GM23338 (cell line): ENCODE results near the gene KRT3. TPM values are rescaled to one million over a fixed set of nuclear protein-coding genes. Genes with fewer than 3 reads are reported as not detected.
A peak's percentile ranks its signal among the peaks of the same experiment; 100 is the strongest.

Source experiments
- ATAC-seq: fragments of 200-7000 bp; cut with Tn5 transposase; 3 replicates; pipeline ENCODE4 v1.9.1; 2020
- DNase-seq: peaks from one replicate; pipeline ENCODE4 v3.0.0-alpha.2; 2015; ENCODE audit warnings: low spot score
- H2AFZ ChIP-seq: fragments of 200-600 bp; sonication (generic); 2 replicates; pipeline ENCODE4 v1.8.0; 2016; ENCODE audit warnings: antibody characterized with exemption, mild to moderate bottlenecking, moderate library complexity
- H3F3A ChIP-seq: fragments of 200-600 bp; sonication (generic); replicated peaks from 2 replicates; pipeline ENCODE4 v1.8.0; 2017; ENCODE audit warnings: antibody characterized with exemption, mixed run types, low read depth
- H3K27ac ChIP-seq: fragments of 200-600 bp; sonication (generic); 2 replicates; pipeline ENCODE4 v1.6.1; 2016; ENCODE audit warnings: low read depth
- H3K27me3 ChIP-seq: fragments of 200-600 bp; sonication (generic); 2 replicates; pipeline ENCODE4 v1.8.0; 2016; ENCODE audit warnings: mild to moderate bottlenecking, mixed run types, moderate library complexity; ENCODE audit not compliant: insufficient read depth
- H3K36me3 ChIP-seq: fragments of 200-600 bp; sonication (generic); 2 replicates; pipeline ENCODE4 v1.8.0; 2016; ENCODE audit warnings: mild to moderate bottlenecking; ENCODE audit not compliant: insufficient read depth
- H3K4me1 ChIP-seq: fragments of 200-600 bp; sonication (generic); 2 replicates; pipeline ENCODE4 v1.8.0; 2016; ENCODE audit warnings: mild to moderate bottlenecking, moderate library complexity; ENCODE audit not compliant: insufficient read depth
- H3K4me2 ChIP-seq: fragments of 200-600 bp; sonication (generic); 2 replicates; pipeline ENCODE4 v1.7.1; 2017; ENCODE audit warnings: mixed run types
- H3K4me3 ChIP-seq: fragments of 200-600 bp; sonication (generic); 2 replicates; pipeline ENCODE4 v1.6.1; 2016; ENCODE audit warnings: mixed run types
- H3K79me2 ChIP-seq: fragments of 200-600 bp; sonication (generic); replicated peaks from 2 replicates; pipeline ENCODE4 v1.8.0; 2017; ENCODE audit warnings: mild to moderate bottlenecking; ENCODE audit not compliant: insufficient read depth
- H3K9me2 ChIP-seq: fragments of 200-600 bp; sonication (generic); 2 replicates; pipeline ENCODE4 v1.8.0; 2017; ENCODE audit not compliant: insufficient read depth
- H4K20me1 ChIP-seq: fragments of 200-600 bp; sonication (generic); replicated peaks from 2 replicates; pipeline ENCODE4 v1.8.0; 2017; ENCODE audit warnings: mild to moderate bottlenecking; ENCODE audit not compliant: insufficient read depth
- H3K27ac Mint-ChIP-seq: 2 replicates; pipeline ENCODE4 v1.8.0; 2020; ENCODE audit warnings: inconsistent platforms, mild to moderate bottlenecking, moderate library complexity, mixed read lengths
- H3K27me3 Mint-ChIP-seq: 3 replicates; pipeline ENCODE4 v1.8.0; 2022; ENCODE audit warnings: low read depth, mild to moderate bottlenecking, moderate library complexity, mixed read lengths, inconsistent platforms; ENCODE audit not compliant: insufficient read depth, poor library complexity
- H3K36me3 Mint-ChIP-seq: 3 replicates; pipeline ENCODE4 v1.8.0; 2021; ENCODE audit warnings: low read depth, mild to moderate bottlenecking, inconsistent platforms, moderate library complexity, mixed read lengths
- H3K4me1 Mint-ChIP-seq: 3 replicates; pipeline ENCODE4 v1.8.0; 2020; ENCODE audit warnings: mild to moderate bottlenecking, inconsistent platforms, mixed read lengths
- H3K4me3 Mint-ChIP-seq: 3 replicates; pipeline ENCODE4 v1.8.0; 2021; ENCODE audit warnings: moderate library complexity, mild to moderate bottlenecking, inconsistent platforms, mixed read lengths
- H3K9me3 Mint-ChIP-seq: 3 replicates; pipeline ENCODE4 v1.8.0; 2020; ENCODE audit warnings: moderate library complexity, mild to moderate bottlenecking, inconsistent platforms, mixed read lengths
- EZH2 ChIP-seq: fragments of 200-600 bp; sonication (generic); IDR thresholded peaks from one replicate; pipeline ENCODE4 v1.8.0; 2017; ENCODE audit warnings: antibody characterized with exemption, mild to moderate bottlenecking, low read depth; ENCODE audit not compliant: unreplicated experiment
- EZH2phosphoT487 ChIP-seq: fragments of 200-600 bp; sonication (generic); IDR thresholded peaks from one replicate; pipeline ENCODE4 v1.8.1; 2018; ENCODE audit warnings: antibody characterized with exemption; ENCODE audit not compliant: unreplicated experiment
- JUNB ChIP-seq: IDR thresholded peaks from one replicate; pipeline ENCODE4 v1.6.1; 2016; ENCODE audit warnings: antibody characterized with exemption; ENCODE audit not compliant: unreplicated experiment
- NANOG ChIP-seq: IDR thresholded peaks from 2 replicates; pipeline ENCODE4 v1.6.1; 2016; ENCODE audit warnings: antibody characterized with exemption, borderline replicate concordance
- POLR2AphosphoS5 ChIP-seq: IDR thresholded peaks from 2 replicates; pipeline ENCODE4 v1.6.1; 2016; ENCODE audit warnings: antibody characterized with exemption, low read depth
- STAT1 ChIP-seq: IDR thresholded peaks from one replicate; pipeline ENCODE4 v1.6.1; 2016; ENCODE audit warnings: antibody characterized with exemption; ENCODE audit not compliant: unreplicated experiment
- ZNF114 ChIP-seq: fragments of 250-450 bp; sonication (Bioruptor Pico); IDR thresholded peaks from 2 replicates; pipeline ENCODE4 v1.5.0; 2020; ENCODE audit warnings: mild to moderate bottlenecking, moderate library complexity
- ZNF331 ChIP-seq: fragments of 250-450 bp; sonication (Bioruptor Pico); IDR thresholded peaks from 2 replicates; pipeline ENCODE4 v1.5.0; 2020; ENCODE audit warnings: low read depth, mild to moderate bottlenecking, moderate library complexity
- polyA plus RNA-seq: library from polyadenylated mRNA; unstranded; fragments of >200 nt; fragmentation: Nextera tagmentation; extraction: Ambion mirVana; gene quantifications from 2 replicates; pipeline ENCODE4 v1.2.1, GENCODE V29; 2016
- total RNA-seq: library from RNA; depleted of rRNA; stranded (reverse); fragments of >200 nt; shearing (Covaris generic); gene quantifications from 2 replicates; pipeline ENCODE4 v1.2.3, GENCODE V29; 2014
- TF ChIP-seq, protein P1 (sequence below), 2 experiments: fragments of 200-600 bp in 1 of 2; sonication (generic) in 1 of 2; conservative IDR thresholded peaks; 2 replicates each; pipeline versions ENCODE4 v1.5.1 to v1.6.1; 2016 to 2017; ENCODE audit warnings: antibody characterized with exemption in 2 of 2, low read depth in 2 of 2, mild to moderate bottlenecking in 2 of 2, moderate library complexity in 1 of 2
- TF ChIP-seq, protein P2 (sequence below): fragments of 250-450 bp; sonication (Bioruptor Pico); IDR thresholded peaks from 2 replicates; pipeline ENCODE4 v1.5.0; 2020; ENCODE audit warnings: mild to moderate bottlenecking, moderate library complexity

Gene KRT3
- total and polyA plus RNA-seq, 2 experiments from 2014 or later = not detected

DNA sequence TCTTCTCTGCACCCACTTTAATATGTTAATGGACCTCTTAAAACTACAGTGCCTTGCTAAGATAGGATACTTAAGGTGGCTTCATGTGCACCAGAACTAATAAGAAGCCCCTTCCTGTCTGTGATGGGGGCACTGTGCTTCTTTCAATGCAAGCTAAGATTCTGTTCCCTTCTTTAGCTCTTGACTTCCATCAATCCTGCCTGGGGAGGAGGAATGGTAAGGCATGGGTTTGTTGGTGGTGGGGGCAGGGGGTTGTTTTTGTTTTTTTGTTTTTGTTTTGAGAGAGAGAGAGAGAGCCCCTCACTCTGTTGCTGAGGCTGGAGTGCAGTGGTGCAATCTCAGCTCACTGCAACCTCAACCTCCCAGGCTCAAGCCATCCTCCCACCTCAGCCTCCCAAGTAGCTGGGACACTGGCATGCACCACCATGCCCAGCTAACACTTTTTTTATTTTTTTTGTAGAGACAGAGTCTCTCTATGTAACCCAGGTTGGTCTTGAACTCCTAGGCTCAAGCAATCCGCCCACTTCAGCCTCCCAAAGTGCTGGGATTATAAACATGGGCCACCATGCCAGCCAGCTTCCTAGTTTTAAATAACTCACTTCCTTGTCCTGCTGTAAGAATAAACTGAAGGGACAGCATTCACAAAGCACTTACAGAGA, 4.5 kb upstream of the KRT3 start:
- Histone ChIP-seq H4K20me1 (no peaks in the 10 kb centered on the region), H3K4me3 (0 out of 2 replicates have a peak overlapping the region, but pooled peaks have one; percentile 26), H3K27ac (no peak overlapping the region), H3K4me2 (peak overlapping the region; percentile 73), H3K79me2 (no peaks in the 10 kb centered on the region), H3K4me1 (peaks cover 37% of the 10 kb centered on the region), H2AFZ (no peak overlapping the region; the same call in 1 of the 2 replicates), H3K27me3 (no peaks in the 10 kb centered on the region), H3F3A (no peaks in the 10 kb centered on the region), H3K36me3 (no peaks in the 10 kb centered on the region), H3K9me2 (no peaks in the 10 kb centered on the region)
- Mint-ChIP-seq H3K9me3 (no peaks in the 10 kb centered on the region), H3K36me3 (no peaks in the 10 kb centered on the region), H3K27me3 (peaks cover 4% of the 10 kb centered on the region), H3K4me1 (peaks cover 36% of the 10 kb centered on the region), H3K4me3 (no peak overlapping the region), H3K27ac (0 out of 2 replicates have a peak overlapping the region, but pooled peaks have one; percentile 8)
- DNase-seq = no peak
- TF ChIP-seq NANOG (no peak), ZNF331 (no peak), STAT1 (no peak), JUNB (no peak), ZNF114 (CRISPR knock-in tag) (no peak), EZH2phosphoT487 (no peak), POLR2AphosphoS5 (no peak), EZH2 (no peak)
- TF ChIP-seq, protein P1, sequence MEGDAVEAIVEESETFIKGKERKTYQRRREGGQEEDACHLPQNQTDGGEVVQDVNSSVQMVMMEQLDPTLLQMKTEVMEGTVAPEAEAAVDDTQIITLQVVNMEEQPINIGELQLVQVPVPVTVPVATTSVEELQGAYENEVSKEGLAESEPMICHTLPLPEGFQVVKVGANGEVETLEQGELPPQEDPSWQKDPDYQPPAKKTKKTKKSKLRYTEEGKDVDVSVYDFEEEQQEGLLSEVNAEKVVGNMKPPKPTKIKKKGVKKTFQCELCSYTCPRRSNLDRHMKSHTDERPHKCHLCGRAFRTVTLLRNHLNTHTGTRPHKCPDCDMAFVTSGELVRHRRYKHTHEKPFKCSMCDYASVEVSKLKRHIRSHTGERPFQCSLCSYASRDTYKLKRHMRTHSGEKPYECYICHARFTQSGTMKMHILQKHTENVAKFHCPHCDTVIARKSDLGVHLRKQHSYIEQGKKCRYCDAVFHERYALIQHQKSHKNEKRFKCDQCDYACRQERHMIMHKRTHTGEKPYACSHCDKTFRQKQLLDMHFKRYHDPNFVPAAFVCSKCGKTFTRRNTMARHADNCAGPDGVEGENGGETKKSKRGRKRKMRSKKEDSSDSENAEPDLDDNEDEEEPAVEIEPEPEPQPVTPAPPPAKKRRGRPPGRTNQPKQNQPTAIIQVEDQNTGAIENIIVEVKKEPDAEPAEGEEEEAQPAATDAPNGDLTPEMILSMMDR (conservative IDR thresholded peaks at IDR 0.05; ENCODE audit: low read depth in 2 of 2) = no peak
- TF ChIP-seq, protein P2, sequence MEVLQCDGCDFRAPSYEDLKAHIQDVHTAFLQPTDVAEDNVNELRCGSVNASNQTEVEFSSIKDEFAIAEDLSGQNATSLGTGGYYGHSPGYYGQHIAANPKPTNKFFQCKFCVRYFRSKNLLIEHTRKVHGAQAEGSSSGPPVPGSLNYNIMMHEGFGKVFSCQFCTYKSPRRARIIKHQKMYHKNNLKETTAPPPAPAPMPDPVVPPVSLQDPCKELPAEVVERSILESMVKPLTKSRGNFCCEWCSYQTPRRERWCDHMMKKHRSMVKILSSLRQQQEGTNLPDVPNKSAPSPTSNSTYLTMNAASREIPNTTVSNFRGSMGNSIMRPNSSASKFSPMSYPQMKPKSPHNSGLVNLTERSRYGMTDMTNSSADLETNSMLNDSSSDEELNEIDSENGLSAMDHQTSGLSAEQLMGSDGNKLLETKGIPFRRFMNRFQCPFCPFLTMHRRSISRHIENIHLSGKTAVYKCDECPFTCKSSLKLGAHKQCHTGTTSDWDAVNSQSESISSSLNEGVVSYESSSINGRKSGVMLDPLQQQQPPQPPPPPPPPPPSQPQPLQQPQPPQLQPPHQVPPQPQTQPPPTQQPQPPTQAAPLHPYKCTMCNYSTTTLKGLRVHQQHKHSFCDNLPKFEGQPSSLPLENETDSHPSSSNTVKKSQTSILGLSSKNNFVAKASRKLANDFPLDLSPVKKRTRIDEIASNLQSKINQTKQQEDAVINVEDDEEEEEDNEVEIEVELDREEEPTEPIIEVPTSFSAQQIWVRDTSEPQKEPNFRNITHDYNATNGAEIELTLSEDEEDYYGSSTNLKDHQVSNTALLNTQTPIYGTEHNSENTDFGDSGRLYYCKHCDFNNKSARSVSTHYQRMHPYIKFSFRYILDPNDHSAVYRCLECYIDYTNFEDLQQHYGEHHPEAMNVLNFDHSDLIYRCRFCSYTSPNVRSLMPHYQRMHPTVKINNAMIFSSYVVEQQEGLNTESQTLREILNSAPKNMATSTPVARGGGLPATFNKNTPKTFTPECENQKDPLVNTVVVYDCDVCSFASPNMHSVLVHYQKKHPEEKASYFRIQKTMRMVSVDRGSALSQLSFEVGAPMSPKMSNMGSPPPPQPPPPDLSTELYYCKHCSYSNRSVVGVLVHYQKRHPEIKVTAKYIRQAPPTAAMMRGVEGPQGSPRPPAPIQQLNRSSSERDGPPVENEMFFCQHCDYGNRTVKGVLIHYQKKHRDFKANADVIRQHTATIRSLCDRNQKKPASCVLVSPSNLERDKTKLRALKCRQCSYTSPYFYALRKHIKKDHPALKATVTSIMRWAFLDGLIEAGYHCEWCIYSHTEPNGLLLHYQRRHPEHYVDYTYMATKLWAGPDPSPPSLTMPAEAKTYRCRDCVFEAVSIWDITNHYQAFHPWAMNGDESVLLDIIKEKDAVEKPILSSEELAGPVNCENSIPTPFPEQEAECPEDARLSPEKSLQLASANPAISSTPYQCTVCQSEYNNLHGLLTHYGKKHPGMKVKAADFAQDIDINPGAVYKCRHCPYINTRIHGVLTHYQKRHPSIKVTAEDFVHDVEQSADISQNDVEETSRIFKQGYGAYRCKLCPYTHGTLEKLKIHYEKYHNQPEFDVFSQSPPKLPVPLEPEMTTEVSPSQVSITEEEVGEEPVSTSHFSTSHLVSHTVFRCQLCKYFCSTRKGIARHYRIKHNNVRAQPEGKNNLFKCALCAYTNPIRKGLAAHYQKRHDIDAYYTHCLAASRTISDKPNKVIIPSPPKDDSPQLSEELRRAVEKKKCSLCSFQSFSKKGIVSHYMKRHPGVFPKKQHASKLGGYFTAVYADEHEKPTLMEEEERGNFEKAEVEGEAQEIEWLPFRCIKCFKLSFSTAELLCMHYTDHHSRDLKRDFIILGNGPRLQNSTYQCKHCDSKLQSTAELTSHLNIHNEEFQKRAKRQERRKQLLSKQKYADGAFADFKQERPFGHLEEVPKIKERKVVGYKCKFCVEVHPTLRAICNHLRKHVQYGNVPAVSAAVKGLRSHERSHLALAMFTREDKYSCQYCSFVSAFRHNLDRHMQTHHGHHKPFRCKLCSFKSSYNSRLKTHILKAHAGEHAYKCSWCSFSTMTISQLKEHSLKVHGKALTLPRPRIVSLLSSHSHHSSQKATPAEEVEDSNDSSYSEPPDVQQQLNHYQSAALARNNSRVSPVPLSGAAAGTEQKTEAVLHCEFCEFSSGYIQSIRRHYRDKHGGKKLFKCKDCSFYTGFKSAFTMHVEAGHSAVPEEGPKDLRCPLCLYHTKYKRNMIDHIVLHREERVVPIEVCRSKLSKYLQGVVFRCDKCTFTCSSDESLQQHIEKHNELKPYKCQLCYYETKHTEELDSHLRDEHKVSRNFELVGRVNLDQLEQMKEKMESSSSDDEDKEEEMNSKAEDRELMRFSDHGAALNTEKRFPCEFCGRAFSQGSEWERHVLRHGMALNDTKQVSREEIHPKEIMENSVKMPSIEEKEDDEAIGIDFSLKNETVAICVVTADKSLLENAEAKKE (CRISPR knock-in tag) = no peak
- no peak for ATAC-seq
